ENCODE results near the gene TNFRSF13B. TPM values are rescaled to one million over a fixed set of nuclear protein-coding genes. Genes with fewer than 3 reads are reported as not detected.

Gene TNFRSF13B
- total RNA-seq = not detected
- not detected for polyA plus RNA-seq

GRCh38 chr17:16971458-16972338, at the start of gene TNFRSF13B:
Gene TNFRSF13B (minus strand): TSS chr17:16972118. CDS start chr17:16972075, 43 bp downstream.
- Mint-ChIP-seq H3K27ac (peak within 1 kb of the TSS in 2 of 8 donors; percentile 1 to 33), H3K4me1 (peaks cover 0 to 4% (median 0%) of the 10 kb centered on the region in 3 donors)
- no peaks in the 10 kb centered on the region for H3K4me1 ChIP-seq (ENCODE audit: insufficient read depth, low read length)

GRCh38 chr17:17021194-17021863, 49.4 kb upstream of the TNFRSF13B start:
- Mint-ChIP-seq H3K4me1 (peaks cover 17 to 23% (median 21%) of the 10 kb centered on the region in 3 donors), H3K4me3 (no peak overlapping the region), H3K9me3 (no peaks in the 10 kb centered on the region), H3K36me3 (no peaks in the 10 kb centered on the region), H3K27me3 (no peaks in the 10 kb centered on the region), H3K27ac (no peak overlapping the region)
- ChIA-PET CTCF (no interaction called here), POLR2A (no interaction called here)
- H3K9me3 ChIP-seq (ENCODE audit: low read length) = no peaks in the 10 kb centered on the region
- H3K27ac ChIP-seq (ENCODE audit: low read depth, low read length) = no peak overlapping the region
- peaks cover 17% of the 10 kb centered on the region for H3K4me1 ChIP-seq (ENCODE audit: insufficient read depth, low read length)
- H3K4me3 ChIP-seq (ENCODE audit: low read length) = no peak overlapping the region
- no peaks in the 10 kb centered on the region for H3K36me3 ChIP-seq (ENCODE audit: insufficient read depth, low read length)
- H3K27me3 ChIP-seq (ENCODE audit: insufficient read depth, low read length, poor library complexity, severe bottlenecking) = no peaks in the 10 kb centered on the region
- DNase-seq = peak in 1 of 5 donors; percentile 27

More at GRCh38 chr17:16971458-16972338, at the start of gene TNFRSF13B:
- H3K9me3 Mint-ChIP-seq = no peaks in the 10 kb centered on the region
- ChIA-PET CTCF (no interaction called here), POLR2A (no interaction called here)
- H3K36me3 Mint-ChIP-seq = no peaks in the 10 kb centered on the region
- no peaks in the 10 kb centered on the region for H3K36me3 ChIP-seq (ENCODE audit: insufficient read depth, low read length)
- no peak within 1 kb of the TSS for H3K4me3 Mint-ChIP-seq
- no peak within 1 kb of the TSS for H3K27ac ChIP-seq (ENCODE audit: low read depth, low read length)
- H3K27me3 ChIP-seq (ENCODE audit: insufficient read depth, low read length, poor library complexity, severe bottlenecking) = no peaks in the 10 kb centered on the region
- H3K27me3 Mint-ChIP-seq = peaks cover 7 to 12% of the 10 kb centered on the region in 2 donors
- no peak for DNase-seq
- no peaks in the 10 kb centered on the region for H3K9me3 ChIP-seq (ENCODE audit: low read length)
- no peak within 1 kb of the TSS for H3K4me3 ChIP-seq (ENCODE audit: low read length)

- POLR2A ChIA-PET = no interaction called here
Measured at GRCh38 chr17:17020821-17021193, 48.9 kb upstream of the TNFRSF13B start.

GRCh38 chr17:17019891-17020456, 48.1 kb upstream of the TNFRSF13B start:
- Histone ChIP-seq H3K27ac (ENCODE audit: low read depth, low read length) (no peak overlapping the region), H3K9me3 (ENCODE audit: low read length) (no peaks in the 10 kb centered on the region), H3K27me3 (ENCODE audit: insufficient read depth, low read length, poor library complexity, severe bottlenecking) (no peaks in the 10 kb centered on the region), H3K4me1 (ENCODE audit: insufficient read depth, low read length) (peaks cover 26% of the 10 kb centered on the region), H3K4me3 (ENCODE audit: low read length) (no peak overlapping the region), H3K36me3 (ENCODE audit: insufficient read depth, low read length) (no peaks in the 10 kb centered on the region)
- Mint-ChIP-seq H3K27me3 (no peaks in the 10 kb centered on the region), H3K27ac (peak overlapping the region in 3 of 8 donors; percentile 6 to 77 (median 27)), H3K36me3 (no peaks in the 10 kb centered on the region), H3K4me1 (peaks cover 30 to 36% (median 34%) of the 10 kb centered on the region in 3 donors), H3K4me3 (no peak overlapping the region), H3K9me3 (no peaks in the 10 kb centered on the region)
- ChIA-PET CTCF (no interaction called here), POLR2A (no interaction called here)
- DNase-seq = peak in 1 of 5 donors; percentile 9

More at GRCh38 chr17:17020821-17021193, 48.9 kb upstream of the TNFRSF13B start:
- H3K27me3 Mint-ChIP-seq = no peaks in the 10 kb centered on the region
- Histone ChIP-seq H3K36me3 (ENCODE audit: insufficient read depth, low read length) (no peaks in the 10 kb centered on the region), H3K9me3 (ENCODE audit: low read length) (no peaks in the 10 kb centered on the region), H3K27me3 (ENCODE audit: insufficient read depth, low read length, poor library complexity, severe bottlenecking) (no peaks in the 10 kb centered on the region), H3K27ac (ENCODE audit: low read depth, low read length) (no peak overlapping the region), H3K4me1 (ENCODE audit: insufficient read depth, low read length) (peaks cover 20% of the 10 kb centered on the region), H3K4me3 (ENCODE audit: low read length) (no peak overlapping the region)
- CTCF ChIA-PET = no interaction called here
- H3K27ac Mint-ChIP-seq = no peak overlapping the region
- H3K9me3 Mint-ChIP-seq = no peaks in the 10 kb centered on the region
- H3K36me3 Mint-ChIP-seq = no peaks in the 10 kb centered on the region
- no peak for DNase-seq
- H3K4me3 Mint-ChIP-seq = no peak overlapping the region
- H3K4me1 Mint-ChIP-seq = peaks cover 22 to 28% (median 26%) of the 10 kb centered on the region in 3 donors

GRCh38 chr17:17019430-17019762, 47.5 kb upstream of the TNFRSF13B start:
- Histone ChIP-seq H3K27me3 (ENCODE audit: insufficient read depth, low read length, poor library complexity, severe bottlenecking) (no peaks in the 10 kb centered on the region), H3K4me3 (ENCODE audit: low read length) (no peak overlapping the region), H3K36me3 (ENCODE audit: insufficient read depth, low read length) (no peaks in the 10 kb centered on the region), H3K27ac (ENCODE audit: low read depth, low read length) (no peak overlapping the region), H3K4me1 (ENCODE audit: insufficient read depth, low read length) (peaks cover 26% of the 10 kb centered on the region), H3K9me3 (ENCODE audit: low read length) (no peaks in the 10 kb centered on the region)
- peak in 1 of 5 donors; percentile 1 for DNase-seq
- Mint-ChIP-seq H3K27ac (peak overlapping the region in 1 of 8 donors; percentile 6), H3K27me3 (no peaks in the 10 kb centered on the region), H3K4me3 (no peak overlapping the region), H3K36me3 (no peaks in the 10 kb centered on the region), H3K4me1 (peaks cover 34 to 42% (median 39%) of the 10 kb centered on the region in 3 donors), H3K9me3 (no peaks in the 10 kb centered on the region)
- ChIA-PET CTCF (no interaction called here), POLR2A (no interaction called here)

GRCh38 chr17:17018612-17019429, 46.9 kb upstream of the TNFRSF13B start:
- no peak overlapping the region for H3K4me3 ChIP-seq (ENCODE audit: low read length)
- no peak overlapping the region for H3K27ac ChIP-seq (ENCODE audit: low read depth, low read length)
- H3K36me3 ChIP-seq (ENCODE audit: insufficient read depth, low read length) = no peaks in the 10 kb centered on the region
- ChIA-PET POLR2A (no interaction called here), CTCF (no interaction called here)
- no peaks in the 10 kb centered on the region for H3K27me3 ChIP-seq (ENCODE audit: insufficient read depth, low read length, poor library complexity, severe bottlenecking)
- Mint-ChIP-seq H3K36me3 (no peaks in the 10 kb centered on the region), H3K9me3 (no peaks in the 10 kb centered on the region), H3K27ac (peak overlapping the region in 3 of 8 donors; percentile 47 to 72 (median 54)), H3K27me3 (no peaks in the 10 kb centered on the region), H3K4me3 (no peak overlapping the region), H3K4me1 (peaks cover 34 to 42% (median 39%) of the 10 kb centered on the region in 3 donors)
- peaks cover 26% of the 10 kb centered on the region for H3K4me1 ChIP-seq (ENCODE audit: insufficient read depth, low read length)
- no peaks in the 10 kb centered on the region for H3K9me3 ChIP-seq (ENCODE audit: low read length)
- peak in 1 of 5 donors; percentile 22 for DNase-seq

GRCh38 chr17:17018021-17018441, 46.1 kb upstream of the TNFRSF13B start:
- peak overlapping the region in 5 of 8 donors; percentile 63 to 96 (median 79) for H3K27ac Mint-ChIP-seq

More at GRCh38 chr17:17018021-17018441, 46.1 kb upstream of the TNFRSF13B start:
- Histone ChIP-seq H3K4me3 (ENCODE audit: low read length) (no peak overlapping the region), H3K27me3 (ENCODE audit: insufficient read depth, low read length, poor library complexity, severe bottlenecking) (no peaks in the 10 kb centered on the region), H3K36me3 (ENCODE audit: insufficient read depth, low read length) (no peaks in the 10 kb centered on the region), H3K27ac (ENCODE audit: low read depth, low read length) (no peak overlapping the region), H3K9me3 (ENCODE audit: low read length) (no peaks in the 10 kb centered on the region), H3K4me1 (ENCODE audit: insufficient read depth, low read length) (peaks cover 26% of the 10 kb centered on the region)
- Mint-ChIP-seq H3K27me3 (no peaks in the 10 kb centered on the region), H3K4me1 (peaks cover 34 to 42% (median 39%) of the 10 kb centered on the region in 3 donors), H3K4me3 (peak overlapping the region in 2 of 7 donors; percentile 41 to 61), H3K36me3 (no peaks in the 10 kb centered on the region), H3K9me3 (no peaks in the 10 kb centered on the region)
- CTCF ChIA-PET = no interaction called here
- POLR2A ChIA-PET = no interaction called here
- DNase-seq = no peak

All from CD8-positive, alpha-beta memory T cell (primary cell).